Measurements from ENCODE around the gene GUCY1B1. TPM values are rescaled to one million over a fixed set of nuclear protein-coding genes. Genes with fewer than 3 reads are reported as not detected.

Gene GUCY1B1
- total RNA-seq, 1 donor from 2014 or later: 2.2 TPM

GRCh38 chr4:155785828-155786227, 27.0 kb downstream of the GUCY1B1 start:
- Mint-ChIP-seq H3K4me1 (ENCODE audit: low read depth, unreplicated experiment) (no peaks in the 10 kb centered on the region), H3K27ac (ENCODE audit: unreplicated experiment) (no peak overlapping the region), H3K9me3 (ENCODE audit: unreplicated experiment) (no peaks in the 10 kb centered on the region), H3K36me3 (ENCODE audit: unreplicated experiment) (no peaks in the 10 kb centered on the region), H3K4me3 (ENCODE audit: unreplicated experiment) (no peak overlapping the region), H3K27me3 (ENCODE audit: unreplicated experiment) (no peaks in the 10 kb centered on the region)
- no peak for TF ChIP-seq CTCF (IDR thresholded peaks at IDR 0.05; ENCODE audit: partially characterized antibody, unreplicated experiment)
- no peak for DNase-seq

- peak; percentile 46 for TF ChIP-seq CTCF (IDR thresholded peaks at IDR 0.05; ENCODE audit: partially characterized antibody, unreplicated experiment)
- DNase-seq: no peak
- H3K36me3 Mint-ChIP-seq (ENCODE audit: unreplicated experiment): no peaks in the 10 kb centered on the region
- H3K9me3 Mint-ChIP-seq (ENCODE audit: unreplicated experiment): no peaks in the 10 kb centered on the region
- no peak overlapping the region for H3K4me3 Mint-ChIP-seq (ENCODE audit: unreplicated experiment)
- H3K27me3 Mint-ChIP-seq (ENCODE audit: unreplicated experiment): no peaks in the 10 kb centered on the region
- H3K4me1 Mint-ChIP-seq (ENCODE audit: low read depth, unreplicated experiment): no peaks in the 10 kb centered on the region
- no peak overlapping the region for H3K27ac Mint-ChIP-seq (ENCODE audit: unreplicated experiment)
These were observed 28.4 kb downstream of the GUCY1B1 start for GRCh38 chr4:155787113-155787710.

GRCh38 chr4:155789391-155789790, 30.6 kb downstream of the GUCY1B1 start:
- Mint-ChIP-seq H3K27me3 (ENCODE audit: unreplicated experiment) (no peaks in the 10 kb centered on the region), H3K36me3 (ENCODE audit: unreplicated experiment) (no peaks in the 10 kb centered on the region), H3K27ac (ENCODE audit: unreplicated experiment) (no peak overlapping the region), H3K9me3 (ENCODE audit: unreplicated experiment) (no peaks in the 10 kb centered on the region), H3K4me3 (ENCODE audit: unreplicated experiment) (no peak overlapping the region), H3K4me1 (ENCODE audit: low read depth, unreplicated experiment) (no peaks in the 10 kb centered on the region)
- no peak for TF ChIP-seq CTCF (IDR thresholded peaks at IDR 0.05; ENCODE audit: partially characterized antibody, unreplicated experiment)
- DNase-seq: no peak

GRCh38 chr4:155789982-155790381, 31.2 kb downstream of the GUCY1B1 start:
- DNase-seq: no peak
- H3K9me3 Mint-ChIP-seq (ENCODE audit: unreplicated experiment): no peaks in the 10 kb centered on the region

More at GRCh38 chr4:155789982-155790381, 31.2 kb downstream of the GUCY1B1 start:
- Mint-ChIP-seq H3K27ac (ENCODE audit: unreplicated experiment) (no peak overlapping the region), H3K4me3 (ENCODE audit: unreplicated experiment) (no peak overlapping the region), H3K4me1 (ENCODE audit: low read depth, unreplicated experiment) (no peaks in the 10 kb centered on the region), H3K27me3 (ENCODE audit: unreplicated experiment) (no peaks in the 10 kb centered on the region), H3K36me3 (ENCODE audit: unreplicated experiment) (no peaks in the 10 kb centered on the region)
- no peak for TF ChIP-seq CTCF (IDR thresholded peaks at IDR 0.05; ENCODE audit: partially characterized antibody, unreplicated experiment)

Measured in glutamatergic neuron (in vitro differentiated cells).